BE2C (cell line): ENCODE results near the gene GGTA1.

Experiments used
- DNase-seq: peaks from one replicate; pipeline ENCODE4 v3.0.0-alpha.2; 2020
- H3K27me3 ChIP-seq: fragments of 250-450 bp; sonication (Bioruptor Pico); 2 replicates; pipeline ENCODE4 v1.5.1; 2020; ENCODE audit warnings: mild to moderate bottlenecking
- H3K36me3 ChIP-seq: fragments of 250-450 bp; sonication (Bioruptor Pico); 2 replicates; pipeline ENCODE4 v1.5.1; 2020; ENCODE audit warnings: mild to moderate bottlenecking
- H3K4me1 ChIP-seq: fragments of 250-450 bp; sonication (Bioruptor Pico); 2 replicates; pipeline ENCODE4 v1.5.1; 2020
- H3K4me3 ChIP-seq: 2 replicates; pipeline ENCODE4 v1.5.1; 2011; ENCODE audit warnings: low read depth, low read length
- H3K9me3 ChIP-seq: fragments of 250-450 bp; sonication (Bioruptor Pico); 2 replicates; pipeline ENCODE4 v1.5.1; 2020
- TF ChIP-seq, protein P1 (sequence below): IDR thresholded peaks from 2 replicates; pipeline ENCODE4 v1.5.1; 2012; ENCODE audit warnings: mild to moderate bottlenecking, low read depth, low read length

GGTA1 gene

DNA sequence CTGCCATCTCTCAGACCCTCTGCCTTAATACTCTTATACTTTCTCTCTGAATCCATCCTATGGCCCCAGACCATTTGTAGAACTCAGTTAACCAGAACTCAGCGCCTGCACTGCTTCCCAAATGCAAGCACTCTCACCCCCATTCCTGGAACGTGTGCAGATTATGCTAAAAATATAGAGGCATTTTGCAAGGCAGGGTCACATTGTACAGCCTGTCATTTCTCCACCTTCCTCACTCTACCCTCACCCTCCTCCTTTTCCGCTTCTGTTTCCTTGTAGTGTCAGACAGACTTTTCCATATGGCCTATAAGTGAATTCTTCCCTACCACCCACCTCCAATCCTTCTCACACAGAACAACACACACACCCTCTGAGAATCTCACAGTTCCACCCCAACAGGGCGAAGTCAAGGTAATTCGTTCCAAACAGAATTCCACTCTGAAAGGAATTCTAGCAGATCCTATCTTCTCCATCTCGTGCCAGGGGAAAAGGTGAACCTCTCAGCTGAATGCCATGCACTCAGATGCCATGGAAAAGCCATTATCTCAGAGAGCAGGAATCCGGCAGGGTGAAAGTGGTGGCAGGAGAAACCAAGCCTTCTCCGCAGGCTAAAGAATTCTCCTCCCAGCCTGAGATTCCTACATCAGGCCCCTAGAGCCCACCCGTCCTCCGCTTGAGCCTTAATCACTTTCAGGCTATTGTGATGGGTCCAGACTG, 25.3 kb downstream of the GGTA1 start:
- TF ChIP-seq, protein P1, sequence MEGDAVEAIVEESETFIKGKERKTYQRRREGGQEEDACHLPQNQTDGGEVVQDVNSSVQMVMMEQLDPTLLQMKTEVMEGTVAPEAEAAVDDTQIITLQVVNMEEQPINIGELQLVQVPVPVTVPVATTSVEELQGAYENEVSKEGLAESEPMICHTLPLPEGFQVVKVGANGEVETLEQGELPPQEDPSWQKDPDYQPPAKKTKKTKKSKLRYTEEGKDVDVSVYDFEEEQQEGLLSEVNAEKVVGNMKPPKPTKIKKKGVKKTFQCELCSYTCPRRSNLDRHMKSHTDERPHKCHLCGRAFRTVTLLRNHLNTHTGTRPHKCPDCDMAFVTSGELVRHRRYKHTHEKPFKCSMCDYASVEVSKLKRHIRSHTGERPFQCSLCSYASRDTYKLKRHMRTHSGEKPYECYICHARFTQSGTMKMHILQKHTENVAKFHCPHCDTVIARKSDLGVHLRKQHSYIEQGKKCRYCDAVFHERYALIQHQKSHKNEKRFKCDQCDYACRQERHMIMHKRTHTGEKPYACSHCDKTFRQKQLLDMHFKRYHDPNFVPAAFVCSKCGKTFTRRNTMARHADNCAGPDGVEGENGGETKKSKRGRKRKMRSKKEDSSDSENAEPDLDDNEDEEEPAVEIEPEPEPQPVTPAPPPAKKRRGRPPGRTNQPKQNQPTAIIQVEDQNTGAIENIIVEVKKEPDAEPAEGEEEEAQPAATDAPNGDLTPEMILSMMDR, result no peak
- Histone ChIP-seq H3K27me3 (peaks cover 8% of the 10 kb centered on the region), H3K9me3 (no peaks in the 10 kb centered on the region), H3K4me3 (no peak overlapping the region), H3K4me1 (no peaks in the 10 kb centered on the region), H3K36me3 (no peaks in the 10 kb centered on the region)
- no peak for DNase-seq

DNA sequence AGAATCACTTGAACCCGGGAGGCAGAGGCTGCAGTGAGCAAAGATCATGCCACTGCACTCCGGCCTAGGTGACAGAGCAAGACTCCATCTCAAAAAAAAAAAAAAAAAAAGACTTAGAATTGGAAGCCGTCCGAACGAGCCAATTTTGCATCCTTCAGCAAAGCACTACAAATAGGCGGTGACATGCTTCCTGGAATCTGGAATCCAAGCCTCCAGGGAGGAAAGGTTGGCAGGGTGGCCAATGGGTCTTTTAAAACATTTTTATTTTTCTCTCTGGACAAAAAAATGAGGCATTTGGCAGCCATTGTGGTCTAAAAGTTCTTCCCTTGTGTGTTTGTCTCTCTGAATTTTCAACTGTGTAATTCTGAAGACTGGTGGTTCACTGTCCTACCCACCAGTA, 26.4 kb downstream of the GGTA1 start:
- Histone ChIP-seq H3K9me3 (no peaks in the 10 kb centered on the region), H3K36me3 (no peaks in the 10 kb centered on the region), H3K4me1 (no peaks in the 10 kb centered on the region), H3K27me3 (peaks cover 8% of the 10 kb centered on the region), H3K4me3 (no peak overlapping the region)
- TF ChIP-seq, protein P1, result no peak
- no peak for DNase-seq

DNA sequence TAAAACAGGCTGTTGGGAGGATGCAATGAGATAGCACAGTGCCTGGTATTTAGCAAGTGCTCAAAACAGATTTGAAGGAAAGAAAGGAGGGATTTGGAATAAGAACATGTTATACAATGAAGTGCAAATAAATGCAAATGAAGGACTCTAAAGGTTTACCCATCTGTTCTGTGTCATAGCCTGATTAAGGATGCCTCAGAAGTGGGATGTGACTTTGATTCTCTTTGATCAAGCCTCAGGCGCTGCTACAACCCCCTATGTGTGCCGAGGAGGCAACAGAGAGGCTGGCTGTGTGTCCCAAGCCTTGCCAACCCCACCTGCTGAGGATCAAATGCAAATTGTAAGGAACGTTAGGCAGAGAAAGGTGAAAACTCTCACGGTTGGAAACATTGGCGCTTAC, 27.2 kb downstream of the GGTA1 start:
- peaks cover 8% of the 10 kb centered on the region for H3K27me3 ChIP-seq
- no peak for DNase-seq

DNA sequence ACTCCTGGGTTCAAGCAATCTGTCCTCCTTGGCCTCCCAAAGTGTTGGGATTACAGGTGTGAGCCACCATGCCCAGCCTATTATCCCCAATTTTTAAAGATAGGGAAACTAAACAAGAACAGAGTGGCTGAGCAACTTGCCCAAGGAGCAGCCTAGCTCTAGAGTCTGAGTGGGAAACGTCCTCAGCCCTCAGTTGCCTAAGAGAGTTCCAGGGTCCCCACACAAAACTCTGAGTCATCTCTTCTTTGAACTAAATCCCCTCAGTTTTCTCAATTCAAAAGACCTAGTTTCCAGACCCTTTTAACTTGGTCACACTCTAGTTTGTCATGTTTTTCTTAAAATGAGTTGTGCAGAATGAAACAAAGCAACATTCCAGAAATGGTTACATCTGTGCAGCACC, 33.5 kb downstream of the GGTA1 start:
- H3K36me3 ChIP-seq, result no peaks in the 10 kb centered on the region
- no peak for DNase-seq
- peaks cover 14% of the 10 kb centered on the region for H3K27me3 ChIP-seq
- no peak overlapping the region for H3K4me3 ChIP-seq
- no peaks in the 10 kb centered on the region for H3K9me3 ChIP-seq
- TF ChIP-seq, protein P1, result no peak
- no peaks in the 10 kb centered on the region for H3K4me1 ChIP-seq

More for the DNA sequence above, 27.2 kb downstream of the GGTA1 start:
- no peak overlapping the region for H3K4me3 ChIP-seq
- H3K4me1 ChIP-seq, result no peaks in the 10 kb centered on the region
- TF ChIP-seq, protein P1, result no peak
- no peaks in the 10 kb centered on the region for H3K9me3 ChIP-seq
- H3K36me3 ChIP-seq, result no peaks in the 10 kb centered on the region

DNA sequence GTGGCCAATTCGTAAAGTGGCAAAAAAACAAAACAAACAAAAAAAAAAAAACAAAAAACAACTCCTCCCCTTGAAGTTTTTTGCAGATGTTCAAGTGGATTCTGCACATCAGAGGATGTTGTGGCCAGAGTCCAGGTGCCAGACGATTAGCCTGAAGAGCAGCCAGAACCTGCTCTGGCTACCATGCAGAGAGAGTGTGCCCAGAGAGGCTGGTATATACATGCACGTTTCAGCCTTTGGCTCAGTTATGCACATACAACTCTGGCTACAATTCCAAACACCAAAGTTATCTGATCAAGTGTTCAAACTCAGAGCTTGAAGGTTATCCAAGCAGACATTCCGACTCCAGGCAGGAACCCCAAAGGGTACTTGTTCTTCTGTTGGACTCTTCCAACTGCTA, 34.7 kb downstream of the GGTA1 start:
- Histone ChIP-seq H3K36me3 (no peaks in the 10 kb centered on the region), H3K4me1 (no peaks in the 10 kb centered on the region), H3K27me3 (peaks cover 24% of the 10 kb centered on the region), H3K9me3 (no peaks in the 10 kb centered on the region), H3K4me3 (no peak overlapping the region)
- no peak for DNase-seq
- TF ChIP-seq, protein P1, result no peak

DNA sequence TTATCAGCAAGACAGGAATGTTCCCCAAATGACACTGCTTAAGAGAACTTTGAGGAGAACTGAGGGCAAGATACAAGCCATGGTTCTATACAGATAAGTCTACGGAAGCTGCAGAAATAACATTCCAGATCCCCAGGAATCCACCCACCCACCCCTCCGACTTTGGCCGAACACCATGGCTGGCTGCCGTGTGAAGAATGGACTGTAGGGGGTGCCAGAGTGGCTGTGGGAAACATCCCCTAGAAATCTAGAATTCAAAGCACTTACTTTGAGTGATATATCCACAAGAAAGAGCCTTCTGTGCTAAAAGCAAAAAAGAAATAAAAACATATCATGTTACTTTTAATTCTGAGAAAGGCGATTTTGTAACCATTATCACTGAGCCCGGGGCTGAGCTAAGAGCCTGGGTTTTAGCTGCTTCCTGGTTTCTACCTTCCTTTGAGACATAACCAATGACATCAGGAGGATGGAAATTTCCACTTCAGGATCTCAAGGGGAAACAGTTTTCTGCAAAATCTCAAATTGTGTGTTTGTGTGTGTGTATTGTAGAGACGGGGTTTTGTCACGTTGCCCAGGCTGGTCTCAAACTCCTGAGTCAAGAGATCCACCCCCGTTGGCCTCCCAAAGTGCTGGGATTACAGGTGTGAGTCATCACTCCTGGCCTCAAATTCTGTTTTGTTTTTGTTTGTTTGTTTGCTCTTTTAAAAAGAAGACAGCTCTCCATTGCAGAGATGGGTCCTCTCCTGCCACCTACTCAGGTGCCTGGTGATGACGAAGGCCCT, 36.4 kb downstream of the GGTA1 start:
- no peaks in the 10 kb centered on the region for H3K9me3 ChIP-seq
- no peaks in the 10 kb centered on the region for H3K36me3 ChIP-seq
- DNase-seq, result peak; percentile 62
- peaks cover 34% of the 10 kb centered on the region for H3K27me3 ChIP-seq
- TF ChIP-seq, protein P1, result peak; percentile 88
- no peak overlapping the region for H3K4me3 ChIP-seq
- H3K4me1 ChIP-seq, result no peaks in the 10 kb centered on the region
